DND-41 (cell line): ENCODE results near the gene GRIK3.

Experiments used
- EZH2 ChIP-seq: IDR thresholded peaks from 3 replicates; pipeline ENCODE4 v1.6.1; 2012; ENCODE audit warnings: borderline replicate concordance, low read depth, mild to moderate bottlenecking, moderate library complexity, low read length, inconsistent platforms; ENCODE audit not compliant: severe bottlenecking
- TF ChIP-seq, protein P1 (sequence below): IDR thresholded peaks from 2 replicates; pipeline ENCODE4 v1.5.1; 2012; ENCODE audit warnings: borderline replicate concordance, low read length, moderate library complexity, mild to moderate bottlenecking; ENCODE audit not compliant: poor library complexity, severe bottlenecking; ENCODE audit errors: extremely low read depth

- TF ChIP-seq EZH2 = no peak
- TF ChIP-seq, protein P1, sequence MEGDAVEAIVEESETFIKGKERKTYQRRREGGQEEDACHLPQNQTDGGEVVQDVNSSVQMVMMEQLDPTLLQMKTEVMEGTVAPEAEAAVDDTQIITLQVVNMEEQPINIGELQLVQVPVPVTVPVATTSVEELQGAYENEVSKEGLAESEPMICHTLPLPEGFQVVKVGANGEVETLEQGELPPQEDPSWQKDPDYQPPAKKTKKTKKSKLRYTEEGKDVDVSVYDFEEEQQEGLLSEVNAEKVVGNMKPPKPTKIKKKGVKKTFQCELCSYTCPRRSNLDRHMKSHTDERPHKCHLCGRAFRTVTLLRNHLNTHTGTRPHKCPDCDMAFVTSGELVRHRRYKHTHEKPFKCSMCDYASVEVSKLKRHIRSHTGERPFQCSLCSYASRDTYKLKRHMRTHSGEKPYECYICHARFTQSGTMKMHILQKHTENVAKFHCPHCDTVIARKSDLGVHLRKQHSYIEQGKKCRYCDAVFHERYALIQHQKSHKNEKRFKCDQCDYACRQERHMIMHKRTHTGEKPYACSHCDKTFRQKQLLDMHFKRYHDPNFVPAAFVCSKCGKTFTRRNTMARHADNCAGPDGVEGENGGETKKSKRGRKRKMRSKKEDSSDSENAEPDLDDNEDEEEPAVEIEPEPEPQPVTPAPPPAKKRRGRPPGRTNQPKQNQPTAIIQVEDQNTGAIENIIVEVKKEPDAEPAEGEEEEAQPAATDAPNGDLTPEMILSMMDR = no peak
Measured at GRCh38 chr1:36918604-36919003, 115.7 kb downstream of the GRIK3 start.
